Osteoblast (primary cell): Measurements from ENCODE around the gene PIK3C2B. TPM values are rescaled to one million over a fixed set of nuclear protein-coding genes. Genes with fewer than 3 reads are reported as not detected.
"Not testable (repeated sequence)": the region's sequence is repeated elsewhere in the genome, so short reads cannot be mapped to it uniquely, and the experiment has no call there.

Experiments used
- DNase-seq: peaks from one replicate; pipeline ENCODE4 v3.0.0; 2011; ENCODE audit warnings: low spot score, mixed read lengths; ENCODE audit not compliant: insufficient read length; ENCODE audit errors: missing footprints
- H2AFZ ChIP-seq: 2 replicates; pipeline ENCODE4 v1.6.0; 2011; ENCODE audit warnings: mild to moderate bottlenecking, low read length
- H3K27ac ChIP-seq: 2 replicates; pipeline ENCODE4 v1.5.1; 2011; ENCODE audit warnings: mild to moderate bottlenecking, low read depth, low read length, moderate library complexity
- H3K27me3 ChIP-seq: 2 replicates; pipeline ENCODE4 v1.6.0; 2012; ENCODE audit warnings: mild to moderate bottlenecking, control low read depth, inconsistent platforms, low read length, moderate library complexity; ENCODE audit not compliant: insufficient read depth
- H3K36me3 ChIP-seq: 2 replicates; pipeline ENCODE4 v1.5.1; 2011; ENCODE audit warnings: mild to moderate bottlenecking, low read length, control low read depth, moderate library complexity; ENCODE audit not compliant: insufficient read depth
- H3K4me1 ChIP-seq: 2 replicates; pipeline ENCODE4 v1.5.1; 2011; ENCODE audit warnings: mild to moderate bottlenecking, low read length, control low read depth, moderate library complexity; ENCODE audit not compliant: insufficient read depth
- H3K4me2 ChIP-seq: 2 replicates; pipeline ENCODE4 v1.6.0; 2011; ENCODE audit warnings: mild to moderate bottlenecking, low read length; ENCODE audit not compliant: insufficient read depth
- H3K4me3 ChIP-seq: fragments of 200-600 bp; sonication (generic); 3 replicates; pipeline ENCODE4 v1.5.1; 2012; ENCODE audit warnings: mild to moderate bottlenecking, low read length, inconsistent platforms; ENCODE audit not compliant: insufficient read depth
- H3K79me2 ChIP-seq: 2 replicates; pipeline ENCODE4 v1.6.0; 2012; ENCODE audit warnings: mild to moderate bottlenecking, low read length, control low read depth, inconsistent platforms; ENCODE audit not compliant: insufficient read depth
- H3K9me3 ChIP-seq: 2 replicates; pipeline ENCODE4 v1.5.1; 2011; ENCODE audit warnings: low read depth, low read length, control low read depth
- H4K20me1 ChIP-seq: 2 replicates; pipeline ENCODE4 v1.6.0; 2012; ENCODE audit warnings: mild to moderate bottlenecking, low read length, control low read depth; ENCODE audit not compliant: insufficient read depth
- total RNA-seq: library from RNA; depleted of rRNA; stranded (reverse); fragments of >200 nt; gene quantifications from 2 replicates; pipeline ENCODE4 v1.2.3, GENCODE V29; 2012
- TF ChIP-seq, protein P1 (sequence below): IDR thresholded peaks from 2 replicates; pipeline ENCODE4 v1.5.1; 2011; ENCODE audit warnings: mild to moderate bottlenecking, low read depth, low read length, moderate library complexity; ENCODE audit errors: extremely low read depth

PIK3C2B gene
- total RNA-seq, 1 donor, result 0.36 TPM

DNA sequence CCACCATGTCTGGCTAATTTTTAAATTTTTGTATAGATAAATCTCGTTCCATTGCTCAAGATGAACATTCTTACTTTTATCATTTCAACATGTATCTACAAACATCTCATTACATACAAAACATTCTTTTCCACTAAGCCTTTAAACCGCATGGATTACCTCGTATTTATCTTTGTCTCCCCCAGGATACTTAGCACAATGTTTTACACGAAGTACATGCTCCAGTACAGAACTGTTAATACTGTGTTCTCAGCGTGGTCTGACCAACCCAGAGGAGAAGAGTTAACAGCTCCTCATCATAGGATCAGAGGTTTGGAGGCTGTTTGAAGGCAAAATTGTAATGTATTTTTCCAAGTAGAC lies 7.4 kb downstream of the PIK3C2B start:
- no peak for DNase-seq
- no peak overlapping the region for H3K4me3 ChIP-seq
- H4K20me1 ChIP-seq, result no peaks in the 10 kb centered on the region
- H3K4me1 ChIP-seq, result no peaks in the 10 kb centered on the region
- TF ChIP-seq, protein P1, sequence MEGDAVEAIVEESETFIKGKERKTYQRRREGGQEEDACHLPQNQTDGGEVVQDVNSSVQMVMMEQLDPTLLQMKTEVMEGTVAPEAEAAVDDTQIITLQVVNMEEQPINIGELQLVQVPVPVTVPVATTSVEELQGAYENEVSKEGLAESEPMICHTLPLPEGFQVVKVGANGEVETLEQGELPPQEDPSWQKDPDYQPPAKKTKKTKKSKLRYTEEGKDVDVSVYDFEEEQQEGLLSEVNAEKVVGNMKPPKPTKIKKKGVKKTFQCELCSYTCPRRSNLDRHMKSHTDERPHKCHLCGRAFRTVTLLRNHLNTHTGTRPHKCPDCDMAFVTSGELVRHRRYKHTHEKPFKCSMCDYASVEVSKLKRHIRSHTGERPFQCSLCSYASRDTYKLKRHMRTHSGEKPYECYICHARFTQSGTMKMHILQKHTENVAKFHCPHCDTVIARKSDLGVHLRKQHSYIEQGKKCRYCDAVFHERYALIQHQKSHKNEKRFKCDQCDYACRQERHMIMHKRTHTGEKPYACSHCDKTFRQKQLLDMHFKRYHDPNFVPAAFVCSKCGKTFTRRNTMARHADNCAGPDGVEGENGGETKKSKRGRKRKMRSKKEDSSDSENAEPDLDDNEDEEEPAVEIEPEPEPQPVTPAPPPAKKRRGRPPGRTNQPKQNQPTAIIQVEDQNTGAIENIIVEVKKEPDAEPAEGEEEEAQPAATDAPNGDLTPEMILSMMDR, result no peak
- H3K27ac ChIP-seq, result no peak overlapping the region
- no peaks in the 10 kb centered on the region for H3K36me3 ChIP-seq
- H3K27me3 ChIP-seq, result peaks cover 48% of the 10 kb centered on the region
- H3K9me3 ChIP-seq, result no peaks in the 10 kb centered on the region
- H3K4me2 ChIP-seq, result no peak overlapping the region
- H3K79me2 ChIP-seq, result no peaks in the 10 kb centered on the region
- H2AFZ ChIP-seq, result no peak overlapping the region

DNA sequence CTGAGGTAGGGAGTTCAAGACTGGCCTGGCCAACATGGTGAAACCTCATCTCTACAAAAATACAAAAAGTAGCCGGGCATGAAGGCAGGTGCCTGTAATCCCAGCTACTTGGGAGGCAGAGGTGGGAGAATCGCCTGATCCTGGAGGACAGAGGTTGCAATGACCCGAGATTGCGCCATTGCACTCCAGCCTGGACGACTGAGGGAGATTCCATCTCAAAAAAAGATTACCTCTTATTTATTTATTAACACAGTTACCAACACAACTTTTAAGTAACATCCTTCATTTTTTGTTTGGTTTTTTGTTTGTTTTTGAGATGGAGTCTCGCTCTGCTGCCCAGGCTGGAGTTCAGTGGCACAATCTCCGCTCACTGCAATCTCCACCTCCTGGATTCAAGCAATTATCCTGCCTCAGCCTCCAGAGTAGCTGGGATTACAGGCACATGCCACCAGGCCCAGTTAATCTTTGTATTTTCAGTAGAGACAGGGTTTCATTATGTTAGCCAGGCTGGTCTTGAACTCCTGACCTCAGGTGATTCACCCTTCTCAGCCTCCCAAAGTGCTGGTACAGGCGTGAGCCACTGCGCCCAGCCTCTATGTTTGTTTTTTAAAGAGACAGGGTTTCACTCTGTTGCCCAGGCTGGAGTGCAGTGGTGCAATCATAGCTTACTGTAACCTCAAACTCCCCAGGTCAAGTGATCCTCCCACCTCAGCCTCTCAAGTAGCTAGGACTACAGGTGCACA lies 7.9 kb downstream of the PIK3C2B start:
- not testable (repeated sequence) for H3K4me2 ChIP-seq, H2AFZ ChIP-seq, H3K27ac ChIP-seq, H3K9me3 ChIP-seq, H3K4me1 ChIP-seq, H3K36me3 ChIP-seq, H3K79me2 ChIP-seq, DNase-seq, H4K20me1 ChIP-seq, H3K4me3 ChIP-seq
- H3K27me3 ChIP-seq, result peaks cover 43% of the 10 kb centered on the region

DNA sequence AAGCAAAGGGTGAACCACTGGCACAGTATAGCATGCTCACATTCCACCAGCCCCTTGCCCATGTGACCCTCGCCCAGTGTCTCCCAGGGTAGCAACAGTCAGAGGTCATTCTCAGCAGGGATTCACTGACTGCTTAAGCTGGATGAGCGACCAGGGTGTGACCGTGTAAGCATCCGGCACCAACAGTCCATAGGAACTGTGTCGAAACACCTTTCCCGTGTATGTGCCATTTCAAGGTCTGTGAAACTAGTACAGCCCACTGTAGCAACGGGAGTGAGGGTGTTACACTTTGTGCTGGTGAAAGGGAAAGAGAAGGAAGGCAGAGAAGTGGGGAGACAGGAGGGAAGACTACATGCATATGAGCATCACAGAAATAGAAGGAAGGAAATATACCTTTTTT lies 10.8 kb downstream of the PIK3C2B start:
- Histone ChIP-seq H2AFZ (no peak overlapping the region), H3K9me3 (no peaks in the 10 kb centered on the region), H3K27me3 (peaks cover 31% of the 10 kb centered on the region), H3K36me3 (no peaks in the 10 kb centered on the region), H3K27ac (no peak overlapping the region), H3K4me2 (no peak overlapping the region), H3K4me3 (no peak overlapping the region), H3K79me2 (no peaks in the 10 kb centered on the region), H4K20me1 (no peaks in the 10 kb centered on the region), H3K4me1 (no peaks in the 10 kb centered on the region)
- DNase-seq, result no peak
- TF ChIP-seq, protein P1, result no peak

DNA sequence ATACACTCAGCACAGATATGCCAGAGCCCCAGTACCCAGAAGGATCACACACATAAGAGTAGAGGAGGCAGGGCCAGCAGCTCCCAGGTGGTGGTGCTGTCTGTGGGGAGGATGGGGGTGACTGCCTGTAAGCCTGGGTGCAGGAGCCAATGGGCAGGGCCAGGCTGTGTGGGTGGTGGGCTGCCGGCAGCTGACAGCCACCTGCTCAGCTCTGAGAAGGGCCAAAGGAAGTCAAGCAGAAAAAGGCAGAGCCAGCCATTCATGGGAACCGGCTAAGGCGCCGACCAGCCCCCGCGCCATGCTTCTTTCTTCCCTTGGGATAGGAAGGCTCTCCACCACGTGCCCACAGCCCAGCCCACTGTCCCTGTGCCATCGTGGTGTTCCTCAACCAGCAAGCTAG lies 14.1 kb downstream of the PIK3C2B start:
- H3K79me2 ChIP-seq, result no peaks in the 10 kb centered on the region
- TF ChIP-seq, protein P1, result no peak
- H3K36me3 ChIP-seq, result no peaks in the 10 kb centered on the region
- H3K9me3 ChIP-seq, result no peaks in the 10 kb centered on the region
- H3K4me2 ChIP-seq, result no peak overlapping the region
- H4K20me1 ChIP-seq, result no peaks in the 10 kb centered on the region
- DNase-seq, result no peak
- no peaks in the 10 kb centered on the region for H3K4me1 ChIP-seq
- H3K27ac ChIP-seq, result no peak overlapping the region
- no peak overlapping the region for H2AFZ ChIP-seq
- peaks cover 38% of the 10 kb centered on the region for H3K27me3 ChIP-seq
- no peak overlapping the region for H3K4me3 ChIP-seq
